ENCODE results near the gene SULF2.

The SULF2 gene

DNA sequence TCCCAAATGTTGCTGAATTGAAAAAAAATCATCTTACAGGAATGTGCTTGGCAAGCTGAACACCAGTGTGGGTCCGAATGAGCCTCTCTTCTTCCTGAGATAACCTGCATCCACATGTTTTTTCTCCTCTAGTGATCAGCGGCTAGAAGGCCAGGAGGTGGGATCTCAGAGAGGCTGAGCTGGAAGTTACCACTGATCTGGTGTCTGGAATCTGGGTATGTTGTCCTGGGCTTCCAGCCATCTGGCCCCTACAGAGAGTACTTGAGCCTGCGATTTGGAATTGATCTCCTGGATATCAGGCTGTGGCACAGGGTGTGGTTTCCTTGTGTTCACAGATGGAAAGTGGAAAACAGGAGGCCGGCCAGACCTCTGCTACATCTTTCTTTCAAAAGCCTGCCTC lies 35.9 kb downstream of the SULF2 start:
- DNase-seq, result no peak
- no peak overlapping the region for H3K4me3 Mint-ChIP-seq
- no peaks in the 10 kb centered on the region for H3K27me3 Mint-ChIP-seq
- peaks cover 8% of the 10 kb centered on the region for H3K4me1 Mint-ChIP-seq
- no peak for ATAC-seq
- H3K36me3 Mint-ChIP-seq (ENCODE audit: low read depth), result no peaks in the 10 kb centered on the region
- H3K9me3 Mint-ChIP-seq, result no peaks in the 10 kb centered on the region
- H3K27ac Mint-ChIP-seq, result no peak overlapping the region

GRCh38 chr20:47748823-47749222 lies 36.5 kb downstream of the SULF2 start:
- Mint-ChIP-seq H3K36me3 (ENCODE audit: low read depth) (no peaks in the 10 kb centered on the region), H3K4me1 (peaks cover 8% of the 10 kb centered on the region), H3K27me3 (no peaks in the 10 kb centered on the region), H3K27ac (no peak overlapping the region), H3K4me3 (no peak overlapping the region), H3K9me3 (no peaks in the 10 kb centered on the region)
- no peak for ATAC-seq
- DNase-seq, result no peak

DNA sequence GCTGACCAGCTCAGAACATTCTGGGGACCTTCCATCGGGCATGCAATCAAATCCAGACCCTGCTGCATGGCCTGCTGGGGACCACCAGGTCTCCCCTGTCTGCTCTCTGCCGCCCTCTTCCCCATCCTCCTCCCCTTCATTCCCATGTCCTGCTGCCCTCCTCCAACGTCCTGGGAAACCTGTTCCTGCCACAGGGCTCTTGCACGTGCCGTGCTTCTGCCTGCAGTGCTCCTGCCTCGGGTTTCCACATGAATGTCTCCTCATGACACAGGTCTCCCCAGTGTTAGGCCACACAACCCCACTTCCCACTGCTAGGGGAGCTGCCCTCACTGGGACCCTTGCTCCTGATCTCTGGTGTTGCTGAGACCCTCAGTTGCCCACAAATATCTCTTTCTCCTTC lies 37.2 kb downstream of the SULF2 start:
- Mint-ChIP-seq H3K4me1 (peaks cover 8% of the 10 kb centered on the region), H3K27me3 (no peaks in the 10 kb centered on the region), H3K9me3 (no peaks in the 10 kb centered on the region), H3K36me3 (ENCODE audit: low read depth) (no peaks in the 10 kb centered on the region), H3K27ac (no peak overlapping the region), H3K4me3 (no peak overlapping the region)
- no peak for ATAC-seq
- no peak for DNase-seq

DNA sequence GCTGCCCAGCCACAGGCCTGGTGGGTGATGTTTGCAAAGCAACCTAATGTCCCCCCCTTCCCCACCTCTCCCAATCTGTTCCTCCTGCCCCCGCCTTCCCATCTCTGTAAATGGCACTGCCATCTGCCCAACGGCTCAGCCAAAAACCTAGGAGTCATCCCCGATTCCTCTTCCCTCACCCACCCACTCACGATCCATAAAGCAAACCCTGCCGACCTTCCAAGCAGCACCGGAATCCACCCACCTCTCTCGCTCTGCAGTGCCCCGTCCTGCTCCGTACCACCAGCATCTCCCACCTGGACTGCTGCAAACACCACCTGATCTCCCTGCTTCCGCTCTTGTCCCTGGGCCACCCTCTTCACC lies 37.6 kb downstream of the SULF2 start:
- DNase-seq (no peak), ATAC-seq (no peak)
- Mint-ChIP-seq H3K9me3 (no peaks in the 10 kb centered on the region), H3K4me1 (peaks cover 8% of the 10 kb centered on the region), H3K36me3 (ENCODE audit: low read depth) (no peaks in the 10 kb centered on the region), H3K27me3 (no peaks in the 10 kb centered on the region), H3K27ac (no peak overlapping the region), H3K4me3 (no peak overlapping the region)

- DNase-seq (no peak), ATAC-seq (no peak)
- H3K27ac Mint-ChIP-seq, result no peak overlapping the region
- peaks cover 8% of the 10 kb centered on the region for H3K4me1 Mint-ChIP-seq
- no peaks in the 10 kb centered on the region for H3K9me3 Mint-ChIP-seq
- no peaks in the 10 kb centered on the region for H3K27me3 Mint-ChIP-seq
- H3K36me3 Mint-ChIP-seq (ENCODE audit: low read depth), result no peaks in the 10 kb centered on the region
- H3K4me3 Mint-ChIP-seq, result no peak overlapping the region
Observed at GRCh38 chr20:47744803-47745202, 40.5 kb downstream of the SULF2 start.

DNA sequence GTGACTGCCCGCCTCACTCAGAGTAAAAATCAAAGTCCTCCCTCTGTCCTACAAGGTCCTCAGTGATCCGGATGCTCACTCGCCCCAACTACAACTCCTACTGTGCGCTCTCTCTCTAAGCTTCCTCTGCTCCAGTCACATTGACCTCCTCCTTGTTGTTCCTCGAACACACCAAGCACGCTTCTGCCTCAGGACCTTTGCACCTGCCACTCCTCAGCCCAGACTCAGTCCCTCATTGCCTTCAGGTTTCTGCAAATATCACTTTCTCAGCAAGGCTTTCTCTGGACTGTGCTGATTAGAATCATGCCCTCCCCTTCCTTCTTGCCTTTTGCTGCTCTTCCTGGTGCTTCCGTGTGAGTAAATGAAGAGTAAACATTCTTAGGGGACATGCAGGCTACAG lies 41.6 kb downstream of the SULF2 start:
- DNase-seq (no peak), ATAC-seq (no peak)
- Mint-ChIP-seq H3K9me3 (no peaks in the 10 kb centered on the region), H3K36me3 (ENCODE audit: low read depth) (no peaks in the 10 kb centered on the region), H3K27ac (no peak overlapping the region), H3K4me1 (peaks cover 5% of the 10 kb centered on the region), H3K4me3 (no peak overlapping the region), H3K27me3 (no peaks in the 10 kb centered on the region)

- ATAC-seq (no peak), DNase-seq (no peak)
- H3K27me3 Mint-ChIP-seq, result no peaks in the 10 kb centered on the region
- H3K27ac Mint-ChIP-seq, result no peak overlapping the region
- H3K36me3 Mint-ChIP-seq (ENCODE audit: low read depth), result no peaks in the 10 kb centered on the region
- H3K4me3 Mint-ChIP-seq, result no peak overlapping the region
- H3K9me3 Mint-ChIP-seq, result no peaks in the 10 kb centered on the region
- no peaks in the 10 kb centered on the region for H3K4me1 Mint-ChIP-seq
Observed at GRCh38 chr20:47741669-47742608, 43.3 kb downstream of the SULF2 start.

DNA sequence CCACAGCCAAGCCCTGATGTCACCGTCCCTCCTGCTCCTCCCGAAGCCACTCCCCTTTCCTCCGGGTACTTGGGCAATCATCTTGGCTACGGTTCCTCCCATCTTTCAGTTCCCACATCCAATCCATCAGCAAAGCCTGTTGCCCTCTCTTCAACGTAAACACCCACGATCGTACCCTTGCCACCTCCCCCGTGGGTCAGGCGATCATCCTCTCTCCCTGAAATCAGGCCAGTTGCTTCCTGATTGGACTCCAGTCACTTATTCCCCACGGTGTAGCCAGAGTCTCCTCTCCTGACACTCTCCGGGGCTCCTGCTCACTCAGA lies 44.5 kb downstream of the SULF2 start:
- no peak overlapping the region for H3K4me3 Mint-ChIP-seq

GRCh38 chr20:47740121-47740861 lies 45.0 kb downstream of the SULF2 start:
- H3K4me1 Mint-ChIP-seq, result no peaks in the 10 kb centered on the region
- H3K9me3 Mint-ChIP-seq, result no peaks in the 10 kb centered on the region
- ATAC-seq, result no peak
- H3K36me3 Mint-ChIP-seq (ENCODE audit: low read depth), result no peaks in the 10 kb centered on the region
- H3K27me3 Mint-ChIP-seq, result no peaks in the 10 kb centered on the region
- H3K4me3 Mint-ChIP-seq, result no peak overlapping the region
- H3K27ac Mint-ChIP-seq, result no peak overlapping the region
- no peak for DNase-seq

More for the DNA sequence above, 44.5 kb downstream of the SULF2 start:
- no peak for ATAC-seq
- no peaks in the 10 kb centered on the region for H3K9me3 Mint-ChIP-seq
- no peaks in the 10 kb centered on the region for H3K36me3 Mint-ChIP-seq (ENCODE audit: low read depth)
- DNase-seq, result no peak
- no peak overlapping the region for H3K27ac Mint-ChIP-seq
- no peaks in the 10 kb centered on the region for H3K4me1 Mint-ChIP-seq
- H3K27me3 Mint-ChIP-seq, result no peaks in the 10 kb centered on the region

DNA sequence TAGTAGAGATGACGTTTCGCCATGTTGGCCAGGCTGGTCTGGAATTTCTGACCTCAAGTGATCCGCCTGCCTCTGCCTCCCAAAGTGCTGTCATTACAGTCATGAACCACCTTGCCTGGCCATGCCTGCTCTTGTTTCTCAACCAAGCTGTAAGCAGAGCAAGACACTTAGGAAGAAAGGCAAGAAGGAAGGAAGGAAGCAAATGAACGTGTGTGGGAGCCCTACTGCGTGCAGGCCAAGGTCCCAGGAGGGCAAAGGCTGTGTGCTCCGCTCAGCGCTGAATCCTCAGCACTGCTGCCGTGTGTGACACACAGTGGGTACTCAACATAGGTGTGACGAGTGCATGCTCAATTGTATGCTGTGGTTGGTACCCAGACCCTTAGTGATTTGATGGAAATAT lies 47.4 kb downstream of the SULF2 start:
- ATAC-seq, result no peak
- no peaks in the 10 kb centered on the region for H3K36me3 Mint-ChIP-seq (ENCODE audit: low read depth)
- no peak overlapping the region for H3K27ac Mint-ChIP-seq
- no peaks in the 10 kb centered on the region for H3K27me3 Mint-ChIP-seq
- H3K9me3 Mint-ChIP-seq, result no peaks in the 10 kb centered on the region
- no peak overlapping the region for H3K4me3 Mint-ChIP-seq
- no peak for DNase-seq
- no peaks in the 10 kb centered on the region for H3K4me1 Mint-ChIP-seq

DNA sequence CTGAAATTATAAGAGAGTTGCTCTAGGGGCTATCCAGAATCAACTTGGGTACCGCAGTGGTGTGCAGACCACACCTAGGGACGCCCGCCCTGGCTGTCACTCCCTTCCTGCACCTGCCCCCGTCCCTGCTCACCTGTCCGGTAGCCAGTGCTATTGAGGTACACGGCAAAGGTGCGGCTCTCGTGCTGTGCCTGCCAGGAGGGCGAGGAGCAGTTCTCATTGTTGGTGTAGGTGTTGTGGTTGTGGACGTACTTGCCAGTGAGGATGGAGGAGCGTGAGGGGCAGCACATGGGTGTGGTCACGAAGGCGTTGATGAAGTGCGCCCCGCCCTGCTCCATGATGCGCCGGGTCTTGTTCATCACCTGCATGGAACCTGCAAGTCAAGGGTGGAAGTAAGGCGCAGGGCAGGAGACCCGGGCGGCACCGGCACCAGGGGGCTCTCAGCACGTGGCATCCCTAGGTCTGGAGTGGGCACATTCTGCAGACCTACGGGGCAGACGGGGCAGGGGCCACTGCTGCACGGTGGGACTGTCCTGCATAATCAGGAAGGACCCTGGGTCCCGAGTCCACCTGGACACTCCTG lies 48.6 kb downstream of the SULF2 start:
- H3K27me3 Mint-ChIP-seq, result no peaks in the 10 kb centered on the region
- H3K36me3 Mint-ChIP-seq (ENCODE audit: low read depth), result no peaks in the 10 kb centered on the region
- no peak for ATAC-seq
- no peaks in the 10 kb centered on the region for H3K9me3 Mint-ChIP-seq
- H3K27ac Mint-ChIP-seq, result no peak overlapping the region
- H3K4me3 Mint-ChIP-seq, result no peak overlapping the region
- no peaks in the 10 kb centered on the region for H3K4me1 Mint-ChIP-seq
- DNase-seq, result no peak

DNA sequence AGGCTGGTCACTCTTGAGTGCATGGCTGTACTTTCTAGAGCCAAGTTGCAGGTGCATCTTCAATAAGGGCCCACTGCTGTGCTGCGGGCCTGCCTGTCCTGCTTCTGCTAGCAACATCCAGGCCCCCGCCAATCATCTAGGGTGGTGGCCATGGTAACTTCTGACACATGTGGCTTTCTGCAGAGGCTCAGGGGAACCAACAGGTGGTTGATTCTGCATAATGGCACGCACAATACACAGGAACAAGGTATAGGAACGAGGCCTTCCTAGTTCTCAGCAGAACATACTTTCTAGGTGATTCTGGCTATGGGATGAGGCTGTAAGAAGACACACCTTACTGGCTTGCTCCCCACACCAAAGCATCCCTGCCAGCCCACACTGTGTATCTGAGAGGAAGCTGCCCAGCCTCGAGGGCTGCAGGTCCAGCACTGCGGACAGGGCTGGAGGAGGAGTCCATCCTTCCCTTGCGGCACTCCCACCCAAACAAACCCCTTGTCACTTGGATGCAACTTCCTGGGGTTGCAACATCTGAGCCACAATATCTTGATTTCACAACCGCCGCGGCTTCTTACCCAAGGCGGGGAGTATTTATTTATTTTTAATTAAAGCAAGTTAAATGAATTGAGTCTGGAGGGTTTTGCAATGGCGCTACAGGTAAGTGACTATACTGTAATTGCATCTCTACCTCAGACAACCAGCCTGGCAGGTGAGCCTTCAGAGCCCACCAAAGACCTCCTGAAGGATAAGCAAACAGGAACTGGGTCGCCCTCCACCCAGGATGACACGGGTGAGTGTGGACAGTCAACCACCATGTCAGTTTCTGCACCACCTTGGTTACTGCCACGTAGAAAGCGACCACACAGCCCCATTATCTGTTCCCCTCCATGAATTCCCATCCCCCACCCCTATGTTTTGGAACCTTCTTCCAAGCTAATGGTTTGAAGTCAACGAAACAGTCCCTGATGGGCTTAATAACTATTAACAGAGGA lies 49.6 kb downstream of the SULF2 start:
- H3K27me3 Mint-ChIP-seq, result no peaks in the 10 kb centered on the region
- H3K9me3 Mint-ChIP-seq, result no peaks in the 10 kb centered on the region
- H3K27ac Mint-ChIP-seq, result no peak overlapping the region
- no peaks in the 10 kb centered on the region for H3K36me3 Mint-ChIP-seq (ENCODE audit: low read depth)
- no peak for DNase-seq
- ATAC-seq, result no peak
- H3K4me3 Mint-ChIP-seq, result no peak overlapping the region
- H3K4me1 Mint-ChIP-seq, result no peaks in the 10 kb centered on the region

GRCh38 chr20:47734870-47735269 lies 50.4 kb downstream of the SULF2 start:
- Mint-ChIP-seq H3K9me3 (no peaks in the 10 kb centered on the region), H3K36me3 (ENCODE audit: low read depth) (no peaks in the 10 kb centered on the region), H3K27ac (no peak overlapping the region), H3K4me1 (no peaks in the 10 kb centered on the region), H3K27me3 (no peaks in the 10 kb centered on the region), H3K4me3 (no peak overlapping the region)
- ATAC-seq (no peak), DNase-seq (no peak)

DNA sequence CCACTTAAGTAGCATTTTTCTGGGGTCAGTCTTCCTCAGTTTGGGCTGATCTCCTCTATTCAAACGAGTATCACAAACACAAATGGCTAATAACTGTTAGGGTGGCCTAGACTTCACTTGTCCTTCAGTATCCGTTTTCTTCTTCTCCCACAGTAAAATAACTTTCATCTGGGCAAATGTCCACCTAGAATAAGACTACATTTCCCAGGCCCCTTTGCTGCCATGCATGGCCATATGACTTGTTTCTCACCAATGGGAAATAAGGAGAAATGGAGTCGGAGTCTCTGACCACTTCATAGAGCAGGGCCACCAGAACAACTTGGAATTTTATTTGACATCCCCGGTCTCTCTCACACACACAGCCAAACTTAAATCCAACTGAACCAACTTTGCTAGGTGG lies 51.4 kb downstream of the SULF2 start:
- no peak overlapping the region for H3K4me3 Mint-ChIP-seq
- H3K9me3 Mint-ChIP-seq, result no peaks in the 10 kb centered on the region
- no peak for DNase-seq
- ATAC-seq, result no peak
- no peaks in the 10 kb centered on the region for H3K27me3 Mint-ChIP-seq
- H3K27ac Mint-ChIP-seq, result no peak overlapping the region
- no peaks in the 10 kb centered on the region for H3K36me3 Mint-ChIP-seq (ENCODE audit: low read depth)
- peaks cover 4% of the 10 kb centered on the region for H3K4me1 Mint-ChIP-seq
